Neural progenitor cell (in vitro differentiated cells): Measurements from ENCODE around the gene CLTB.

Experiments
- CTCF ChIP-seq: fragments of 200-600 bp; sonication (generic); IDR thresholded peaks from 2 replicates; pipeline ENCODE4 v1.5.1; 2017; ENCODE audit warnings: antibody characterized with exemption, mild to moderate bottlenecking
- EZH2 ChIP-seq: fragments of 200-600 bp; sonication (generic); IDR thresholded peaks from 2 replicates; pipeline ENCODE4 v1.6.1; 2017; ENCODE audit warnings: antibody characterized with exemption, mild to moderate bottlenecking, moderate library complexity
- EZH2phosphoT487 ChIP-seq: fragments of 200-600 bp; sonication (generic); IDR thresholded peaks from 2 replicates; pipeline ENCODE4 v1.6.1; 2017; ENCODE audit warnings: antibody characterized with exemption

GRCh38 chr5:176383248-176383905, 33.0 kb downstream of the CLTB start:
- TF ChIP-seq CTCF (no peak), EZH2 (no peak), EZH2phosphoT487 (no peak)
